Measurements from ENCODE around the gene C1orf35. TPM values are rescaled to one million over a fixed set of nuclear protein-coding genes. Genes with fewer than 3 reads are reported as not detected.

The C1orf35 gene
- total and polyA plus RNA-seq, 2 of the 4 experiments (the other 2 are of a cell fraction) = 4.3 to 13.0 TPM

- Histone ChIP-seq H3K9ac (ENCODE audit: low read depth, low read length) (no peak overlapping the region), H2BK5ac (ENCODE audit: low read depth, low read length, poor library complexity, severe bottlenecking) (no peak overlapping the region), H3K4ac (ENCODE audit: low read depth, low read length) (no peak overlapping the region), H2BK20ac (ENCODE audit: low read depth, low read length) (no peak overlapping the region), H2AK9ac (replicated peaks; ENCODE audit: low read depth, low read length, poor library complexity) (no peak overlapping the region), H3K9me3 (ENCODE audit: control insufficient read depth, insufficient read depth, low read length) (no peaks in the 10 kb centered on the region), H3K9me1 (ENCODE audit: insufficient read depth, low read length) (no peaks in the 10 kb centered on the region), H2AFZ (replicated peaks; ENCODE audit: low read length, poor library complexity) (peak overlapping the region; percentile 2), H3K36me3 (ENCODE audit: control insufficient read depth, insufficient read depth, low read length) (no peaks in the 10 kb centered on the region), H2BK120ac (ENCODE audit: low read depth, low read length) (no peak overlapping the region), H3K4me3 (ENCODE audit: insufficient read depth, low read depth, low read length) (no peak overlapping the region), H3K79me1 (ENCODE audit: low read depth in 1 of 2, low read length in 2 of 2) (peaks cover 0 to 3% of the 10 kb centered on the region in 2 experiments; a peak in 1 of 4 replicates), H3K4me2 (ENCODE audit: low read depth, low read length) (no peak overlapping the region), H3K27me3 (ENCODE audit: control insufficient read depth, insufficient read depth, low read length) (peaks cover 12% of the 10 kb centered on the region), H4K8ac (ENCODE audit: low read depth in 2 of 2, low read length in 2 of 2) (no peak overlapping the region), H4K5ac (ENCODE audit: low read depth, low read length) (no peak overlapping the region), H3K18ac (ENCODE audit: low read depth, low read length) (no peak overlapping the region), H2BK15ac (ENCODE audit: low read depth, low read length) (no peak overlapping the region), H3K23ac (ENCODE audit: low read depth, low read length) (no peak overlapping the region), H3K56ac (ENCODE audit: extremely low read depth, insufficient read depth, low read length) (no peak overlapping the region), H3K4me1 (ENCODE audit: control insufficient read depth, insufficient read depth, low read length) (no peaks in the 10 kb centered on the region), H3K27ac (ENCODE audit: insufficient read depth, low read length) (no peak overlapping the region), H2AK5ac (ENCODE audit: low read depth, low read length) (no peak overlapping the region), H3K14ac (replicated peaks; ENCODE audit: low read depth, low read length) (no peak overlapping the region), H4K91ac (ENCODE audit: insufficient read depth, low read depth, low read length) (no peak overlapping the region), H4K20me1 (ENCODE audit: insufficient read depth, low read length) (peaks cover 23% of the 10 kb centered on the region)
- no peak for DNase-seq
- BruUV-seq (replicated peaks) = no TSS peak
- peak; percentile 37; the same call in 1 of the 2 replicates for ATAC-seq (ENCODE audit: low read depth)
- ChIA-PET POLR2A (ENCODE audit: unreplicated experiment) (no interaction called here), CTCF (no interaction called here)
- 13% methylated on average over 6 of the region's 16 CpGs; no CpG with 5 or more reads in 1 of the 2 experiments for WGBS, 2 experiments (ENCODE audit: extremely low coverage in 2 of 2, insufficient read length in 1 of 2)
- intact Hi-C loops (cut with micrococcal nuclease) (no loop called here), in situ Hi-C loops (cut with MboI; ENCODE audit: low sequenced_read_pairs) (no loop called here), dilution Hi-C loops (cut with HindIII; ENCODE audit: low sequenced_read_pairs, unreplicated experiment) (no loop called here)
- TF ChIP-seq CEBPB (IDR thresholded peaks at IDR 0.05; ENCODE audit: low read depth, low read length) (no peak), POLR2A (IDR thresholded peaks at IDR 0.05; ENCODE audit: low read depth, low read length) (no peak), RAD21 (IDR thresholded peaks at IDR 0.05; ENCODE audit: low read length) (peak; percentile 29; the same call in 1 of the 2 replicates), ELK1 (IDR thresholded peaks at IDR 0.05; ENCODE audit: borderline replicate concordance, low read depth, low read length) (no peak), MAFK (IDR thresholded peaks at IDR 0.05; ENCODE audit: low read depth, low read length) (no peak), FOS (IDR thresholded peaks at IDR 0.05; ENCODE audit: low read depth, low read length) (no peak), CTCF (conservative IDR thresholded peaks at IDR 0.05; ENCODE audit: low read depth, low read length) (peak; percentile 19; the same call in 1 of the 2 replicates), RCOR1 (IDR thresholded peaks at IDR 0.05; ENCODE audit: insufficient replicate concordance, low read length) (no peak)
Observed at GRCh38 chr1:228073857-228074545, 29.1 kb downstream of the C1orf35 start.

Data from IMR-90 (cell line).